ENCODE measurements around the gene EPO. TPM values are rescaled to one million over a fixed set of nuclear protein-coding genes. Genes with fewer than 3 reads are reported as not detected.

The EPO gene
- total RNA-seq, 1 donor from 2014 or later, result 0.22 TPM

DNA sequence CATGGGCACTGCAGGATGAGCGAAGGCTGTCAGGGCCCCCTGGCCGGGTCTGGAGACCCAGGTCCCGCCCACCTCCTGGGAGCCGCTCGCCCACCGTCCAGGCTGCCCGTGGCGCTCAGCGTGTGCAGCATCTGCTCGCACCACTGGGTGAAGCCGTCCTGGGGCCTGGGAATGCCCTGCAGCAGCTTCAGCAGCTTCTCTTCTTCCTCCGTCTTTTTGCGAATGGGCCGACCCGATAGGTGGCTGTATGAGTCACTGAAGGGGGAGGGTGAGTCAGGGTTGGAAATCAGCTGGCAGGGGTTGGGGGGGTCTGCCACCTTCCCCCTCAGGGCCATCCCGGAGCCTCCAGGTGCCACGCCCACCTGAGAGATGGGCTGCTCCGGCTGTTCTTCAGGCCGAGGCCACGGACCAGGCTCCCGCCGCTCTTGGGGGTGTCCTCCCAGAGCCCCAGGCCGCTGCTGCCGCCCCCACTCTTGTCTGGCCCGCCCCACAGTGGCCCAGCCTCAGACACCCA lies 38.0 kb upstream of the EPO start:
- peaks cover 3% of the 10 kb centered on the region for H3K36me3 Mint-ChIP-seq
- H3K4me3 Mint-ChIP-seq, result no peak overlapping the region
- no peaks in the 10 kb centered on the region for H3K9me3 Mint-ChIP-seq
- peaks cover 10% of the 10 kb centered on the region for H3K4me1 Mint-ChIP-seq (ENCODE audit: unreplicated experiment)
- no peak overlapping the region for H3K27ac Mint-ChIP-seq
- DNase-seq (ENCODE audit: extremely low spot score, unreplicated experiment), result no peak
- TF ChIP-seq, protein P1, sequence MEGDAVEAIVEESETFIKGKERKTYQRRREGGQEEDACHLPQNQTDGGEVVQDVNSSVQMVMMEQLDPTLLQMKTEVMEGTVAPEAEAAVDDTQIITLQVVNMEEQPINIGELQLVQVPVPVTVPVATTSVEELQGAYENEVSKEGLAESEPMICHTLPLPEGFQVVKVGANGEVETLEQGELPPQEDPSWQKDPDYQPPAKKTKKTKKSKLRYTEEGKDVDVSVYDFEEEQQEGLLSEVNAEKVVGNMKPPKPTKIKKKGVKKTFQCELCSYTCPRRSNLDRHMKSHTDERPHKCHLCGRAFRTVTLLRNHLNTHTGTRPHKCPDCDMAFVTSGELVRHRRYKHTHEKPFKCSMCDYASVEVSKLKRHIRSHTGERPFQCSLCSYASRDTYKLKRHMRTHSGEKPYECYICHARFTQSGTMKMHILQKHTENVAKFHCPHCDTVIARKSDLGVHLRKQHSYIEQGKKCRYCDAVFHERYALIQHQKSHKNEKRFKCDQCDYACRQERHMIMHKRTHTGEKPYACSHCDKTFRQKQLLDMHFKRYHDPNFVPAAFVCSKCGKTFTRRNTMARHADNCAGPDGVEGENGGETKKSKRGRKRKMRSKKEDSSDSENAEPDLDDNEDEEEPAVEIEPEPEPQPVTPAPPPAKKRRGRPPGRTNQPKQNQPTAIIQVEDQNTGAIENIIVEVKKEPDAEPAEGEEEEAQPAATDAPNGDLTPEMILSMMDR (conservative IDR thresholded peaks at IDR 0.05), result no peak
- H3K27me3 Mint-ChIP-seq, result no peaks in the 10 kb centered on the region

DNA sequence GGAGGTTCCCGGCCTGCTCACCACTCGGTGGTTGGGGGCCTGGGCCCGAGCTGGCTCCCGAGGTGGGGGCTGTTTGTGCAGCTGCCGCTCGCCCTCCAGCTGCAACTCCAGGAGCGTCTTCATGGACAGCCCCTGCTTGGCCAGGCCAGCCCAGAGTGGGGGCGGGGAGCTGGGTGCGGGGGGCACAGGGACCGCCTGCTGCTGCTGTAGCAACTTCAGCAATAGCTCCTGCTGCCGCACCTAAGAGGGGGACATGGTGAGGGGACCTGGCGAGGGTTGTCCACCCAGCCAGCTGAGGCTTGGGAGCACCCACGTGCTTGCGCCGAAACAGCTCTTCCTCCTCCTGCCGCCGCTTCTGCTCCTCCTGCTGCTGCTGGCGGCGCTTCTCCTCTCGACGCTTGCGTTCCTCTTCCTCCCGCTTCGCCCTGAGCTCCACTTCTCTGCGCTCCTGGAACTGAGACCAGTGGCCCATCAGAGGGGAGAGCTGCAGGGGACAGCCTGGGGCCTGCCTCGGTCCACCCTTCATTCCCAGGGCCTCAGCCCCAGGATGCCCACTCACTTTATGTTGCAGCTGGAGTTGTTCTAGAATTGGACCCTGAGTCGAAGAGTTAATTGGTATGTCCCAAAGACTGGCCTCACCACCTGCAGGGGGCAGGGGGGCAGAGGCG lies 37.1 kb upstream of the EPO start:
- no peaks in the 10 kb centered on the region for H3K9me3 Mint-ChIP-seq
- TF ChIP-seq, protein P1 (conservative IDR thresholded peaks at IDR 0.05), result no peak
- H3K4me1 Mint-ChIP-seq (ENCODE audit: unreplicated experiment), result peaks cover 7% of the 10 kb centered on the region
- peaks cover 3% of the 10 kb centered on the region for H3K36me3 Mint-ChIP-seq
- H3K4me3 Mint-ChIP-seq, result no peak overlapping the region
- no peak overlapping the region for H3K27ac Mint-ChIP-seq
- no peaks in the 10 kb centered on the region for H3K27me3 Mint-ChIP-seq
- no peak for DNase-seq (ENCODE audit: extremely low spot score, unreplicated experiment)

DNA sequence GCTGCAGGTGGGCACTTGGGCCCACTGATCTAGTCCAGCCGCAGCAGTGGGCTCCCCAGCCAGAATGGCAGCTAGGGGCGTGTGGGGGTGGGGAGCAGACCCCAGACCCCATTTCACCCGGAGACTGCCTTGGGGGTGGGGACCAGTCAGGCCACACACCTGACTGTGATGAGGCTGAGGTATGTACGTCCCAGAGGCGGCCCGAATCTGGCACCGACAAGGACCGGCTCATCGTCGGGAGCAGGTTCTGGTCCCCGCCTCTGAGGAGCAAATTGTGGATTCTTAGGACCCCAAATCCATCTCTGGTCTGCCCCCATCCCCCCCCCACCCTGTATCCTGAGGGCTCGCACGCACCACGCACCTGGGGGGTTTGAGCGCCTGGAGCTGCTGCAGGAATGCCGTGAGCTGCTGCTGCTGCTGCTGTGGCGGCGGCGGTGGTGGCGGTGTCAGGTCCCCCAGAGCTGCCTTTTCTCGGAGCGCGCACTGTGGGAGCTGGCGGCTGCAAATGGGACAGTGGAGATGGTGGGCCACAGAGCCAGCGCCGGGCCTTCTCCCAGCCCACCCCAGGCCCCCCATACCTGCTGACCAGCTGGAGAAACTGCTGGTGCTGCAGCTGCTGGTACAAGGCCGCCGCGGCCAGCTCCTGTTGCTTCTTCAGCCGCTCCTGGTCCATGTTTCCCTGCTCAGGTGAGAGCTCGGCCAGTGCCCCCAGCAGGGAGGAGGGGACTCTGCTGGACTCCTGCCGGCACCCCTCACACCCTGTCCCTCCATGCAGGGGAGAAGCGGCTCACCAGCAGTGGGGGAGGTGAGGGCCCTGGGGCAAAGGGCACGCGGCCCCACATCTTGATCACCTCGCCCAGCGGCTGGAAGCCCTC lies 36.4 kb upstream of the EPO start:
- no peaks in the 10 kb centered on the region for H3K9me3 Mint-ChIP-seq
- DNase-seq (ENCODE audit: extremely low spot score, unreplicated experiment), result no peak
- peaks cover 8% of the 10 kb centered on the region for H3K4me1 Mint-ChIP-seq (ENCODE audit: unreplicated experiment)
- H3K4me3 Mint-ChIP-seq, result no peak overlapping the region
- H3K27me3 Mint-ChIP-seq, result no peaks in the 10 kb centered on the region
- TF ChIP-seq, protein P1 (conservative IDR thresholded peaks at IDR 0.05), result no peak
- peaks cover 6% of the 10 kb centered on the region for H3K36me3 Mint-ChIP-seq
- no peak overlapping the region for H3K27ac Mint-ChIP-seq

DNA sequence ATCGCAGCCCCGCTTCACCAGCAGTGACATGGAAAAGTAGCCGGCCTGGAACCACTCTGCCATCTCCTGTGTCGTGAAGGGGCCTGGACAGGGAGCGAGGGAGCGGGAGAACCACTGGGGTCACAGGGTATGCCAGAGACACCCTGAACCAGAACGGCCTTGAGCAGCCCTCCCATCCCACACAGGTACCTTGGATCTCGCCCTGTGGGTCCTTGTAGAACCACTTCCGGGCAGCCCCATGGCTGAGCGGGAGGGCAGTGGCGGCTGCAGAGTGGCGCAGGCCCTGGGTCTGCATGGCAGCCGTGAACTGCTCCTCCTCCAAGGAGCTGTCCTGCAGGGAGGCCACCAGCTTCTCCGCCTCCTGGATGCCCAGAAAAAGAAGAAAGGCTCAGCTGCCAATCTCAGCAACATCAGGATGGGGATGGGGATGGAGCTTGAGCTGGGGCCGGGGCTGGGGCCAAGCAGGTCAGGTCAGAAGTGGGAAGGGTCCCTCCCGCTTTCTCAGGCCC lies 35.7 kb upstream of the EPO start:
- Mint-ChIP-seq H3K4me1 (ENCODE audit: unreplicated experiment) (peaks cover 9% of the 10 kb centered on the region), H3K27ac (no peak overlapping the region), H3K9me3 (no peaks in the 10 kb centered on the region), H3K4me3 (no peak overlapping the region), H3K36me3 (peaks cover 4% of the 10 kb centered on the region), H3K27me3 (no peaks in the 10 kb centered on the region)
- no peak for DNase-seq (ENCODE audit: extremely low spot score, unreplicated experiment)
- TF ChIP-seq, protein P1 (conservative IDR thresholded peaks at IDR 0.05), result no peak

DNA sequence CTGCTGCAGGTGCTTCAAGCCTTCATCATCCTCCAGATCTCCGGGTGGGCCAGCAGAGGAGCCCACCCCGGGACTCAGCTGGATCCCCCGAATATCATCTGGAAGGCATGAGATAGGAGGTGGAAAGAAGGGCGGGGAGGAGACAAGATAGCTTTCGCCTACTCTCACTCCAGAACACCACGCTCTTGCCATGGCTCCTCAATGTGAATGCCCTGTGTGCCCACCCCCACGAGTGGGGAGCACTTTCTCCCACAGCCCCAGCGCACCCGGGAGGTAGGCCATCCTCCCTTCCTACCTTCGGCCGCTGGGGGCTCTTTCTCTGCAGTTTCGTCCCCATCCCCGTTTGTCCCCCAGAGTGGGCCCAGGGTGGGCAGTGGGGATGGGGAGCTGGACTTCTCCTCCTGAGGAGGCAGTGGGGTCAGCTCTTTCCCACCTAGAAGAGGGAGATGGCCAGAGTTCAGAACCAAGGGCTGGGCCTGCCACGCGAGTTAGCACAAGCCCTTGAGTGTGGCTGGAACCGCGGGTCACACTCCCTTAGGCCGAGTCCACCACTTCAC lies 35.1 kb upstream of the EPO start:
- no peaks in the 10 kb centered on the region for H3K9me3 Mint-ChIP-seq
- peaks cover 4% of the 10 kb centered on the region for H3K36me3 Mint-ChIP-seq
- DNase-seq (ENCODE audit: extremely low spot score, unreplicated experiment), result no peak
- TF ChIP-seq, protein P1 (conservative IDR thresholded peaks at IDR 0.05), result no peak
- peaks cover 7% of the 10 kb centered on the region for H3K4me1 Mint-ChIP-seq (ENCODE audit: unreplicated experiment)
- no peaks in the 10 kb centered on the region for H3K27me3 Mint-ChIP-seq
- H3K4me3 Mint-ChIP-seq, result no peak overlapping the region
- no peak overlapping the region for H3K27ac Mint-ChIP-seq
